ENCODE results near the gene MVD.
A peak's percentile ranks its signal among the peaks of the same experiment; 100 is the strongest.

The MVD gene

DNA sequence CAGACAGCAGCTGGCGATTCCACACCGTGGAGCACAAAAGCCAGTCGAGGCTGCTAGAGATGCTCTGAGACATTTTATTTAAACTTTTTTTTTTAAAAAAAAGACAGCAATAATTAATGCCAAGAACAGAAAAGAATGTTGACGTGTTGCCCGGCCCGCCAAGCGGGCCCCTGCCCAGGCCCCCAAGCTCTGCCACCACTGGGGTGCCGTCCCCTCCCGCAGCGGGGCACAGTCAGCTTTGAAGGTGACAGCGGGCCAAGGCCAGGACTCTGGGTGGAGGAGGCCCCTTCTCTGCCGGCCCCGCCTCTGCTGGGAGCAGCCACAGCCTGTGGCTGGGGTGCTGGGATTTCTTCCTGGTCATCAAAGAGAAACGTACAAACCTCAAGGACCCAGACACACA, 33.5 kb upstream of the MVD start:
- no peak for DNase-seq

DNA sequence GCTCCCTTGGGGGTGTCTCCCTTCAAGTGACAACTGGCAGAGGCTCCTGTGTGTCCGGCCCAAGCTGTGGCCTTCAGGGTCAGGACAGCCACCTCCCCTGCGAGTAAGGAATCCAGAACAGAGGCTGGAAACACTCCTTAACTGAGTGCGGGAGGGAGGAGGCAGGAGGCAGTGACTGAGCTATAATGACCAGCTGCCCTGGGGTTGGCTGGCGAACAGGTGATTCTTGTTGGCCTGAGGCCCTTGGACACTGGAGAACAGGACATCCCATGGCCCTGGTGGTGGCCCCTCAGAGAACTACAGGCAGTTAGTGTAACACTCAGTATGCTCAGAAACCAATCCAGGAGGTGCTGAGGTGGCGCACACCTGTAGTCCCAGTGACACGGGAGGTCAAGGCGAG, 32.9 kb upstream of the MVD start:
- no peak for DNase-seq

DNA sequence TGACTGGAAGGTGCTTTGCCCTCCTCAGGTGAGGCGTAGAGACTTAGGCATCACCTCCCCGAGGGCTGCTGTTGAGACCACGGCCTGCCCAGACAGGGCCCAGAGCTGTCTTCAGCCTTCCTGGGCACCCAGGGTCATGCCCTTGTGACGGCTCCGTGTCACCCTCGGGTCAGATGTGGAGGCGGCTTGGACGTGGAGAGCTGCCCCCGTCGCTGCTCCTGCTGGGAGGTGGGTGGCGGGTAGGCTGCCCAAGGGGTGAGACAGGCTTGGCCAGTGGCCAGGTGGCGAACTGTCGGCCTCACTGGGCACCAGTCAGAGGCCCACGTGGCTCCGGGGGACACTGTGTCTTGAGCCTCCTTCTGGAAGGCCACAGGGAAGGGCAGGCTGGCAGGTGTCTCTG, 32.3 kb upstream of the MVD start:
- no peak for DNase-seq

DNA sequence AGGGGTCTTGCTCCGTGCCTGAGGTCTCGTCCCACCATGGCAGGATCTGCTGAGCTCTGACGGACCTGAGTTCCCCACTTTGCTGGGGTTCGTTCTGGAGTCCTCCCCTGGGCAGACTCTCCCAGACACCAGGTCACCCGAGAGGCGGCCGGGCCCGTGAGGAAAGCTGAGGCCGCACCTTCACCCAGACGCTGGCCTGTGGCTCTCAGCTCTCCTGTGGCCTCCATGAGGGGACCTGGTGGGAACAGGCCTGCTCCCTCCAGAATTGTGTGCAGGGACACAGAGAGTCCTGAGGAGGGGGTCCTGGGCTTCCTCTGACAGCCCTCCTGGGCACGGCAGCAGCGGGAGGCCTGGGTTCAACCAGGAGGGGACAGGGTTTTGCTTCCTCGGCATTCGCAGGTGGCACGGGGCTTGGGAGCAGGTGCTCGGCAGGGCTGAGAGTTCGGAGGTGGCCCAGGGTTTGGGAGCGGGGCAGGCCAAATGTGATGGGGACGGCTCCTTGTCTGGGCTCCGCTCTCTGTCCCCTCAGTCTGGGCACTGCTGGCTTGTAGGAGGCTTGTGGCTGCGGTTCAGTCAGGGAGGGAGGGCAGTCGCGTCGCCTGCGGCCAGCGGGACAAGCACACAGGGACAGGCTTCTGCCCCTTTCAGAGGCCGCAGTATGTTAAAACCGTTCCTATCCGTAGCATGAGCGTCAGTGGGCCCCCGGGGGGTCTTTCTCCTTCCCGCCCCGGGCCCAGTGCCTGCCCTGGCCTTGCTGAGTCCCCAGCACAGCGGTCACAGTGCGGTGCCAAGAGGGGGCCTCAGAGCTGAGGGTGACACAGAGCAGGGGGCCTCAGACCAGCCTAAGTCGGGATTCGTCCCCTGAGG, 31.6 kb upstream of the MVD start:
- no peak for DNase-seq

DNA sequence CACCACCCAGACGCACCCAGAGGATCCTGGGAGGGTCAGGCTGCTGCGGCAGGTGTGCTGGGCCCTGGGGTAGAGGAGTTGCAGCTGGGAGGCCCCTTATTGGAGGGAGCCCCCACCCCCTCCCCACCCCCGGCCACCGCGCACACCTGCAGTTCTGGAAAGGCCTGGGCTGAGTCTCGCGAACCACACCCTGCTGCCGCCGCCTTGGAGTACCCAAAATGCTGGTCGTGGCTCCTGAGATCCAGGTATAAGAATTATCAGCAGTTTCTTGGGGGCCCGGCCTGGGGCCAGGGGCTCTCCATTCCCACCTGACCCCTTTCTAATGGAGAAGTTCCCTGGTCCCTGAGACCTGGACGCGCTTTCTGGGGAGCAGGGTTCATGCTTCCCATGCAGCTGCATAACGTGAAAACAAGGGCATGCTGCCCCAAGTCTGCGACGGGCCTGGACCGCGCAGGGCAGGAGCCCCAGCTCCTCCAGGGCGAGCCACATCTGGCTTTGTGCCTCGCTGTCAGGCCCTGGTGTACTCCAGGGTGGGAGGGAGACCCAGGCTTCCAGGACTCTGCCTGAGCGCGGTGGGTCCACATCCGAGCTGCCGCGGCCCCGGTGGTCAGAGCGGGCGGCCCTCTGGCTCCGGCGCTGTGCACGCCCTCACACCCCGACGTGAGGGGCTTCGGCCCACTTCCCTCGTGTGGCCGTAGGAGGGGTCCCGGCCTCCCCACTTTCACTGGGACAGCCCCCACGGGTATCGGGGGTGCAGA, 30.7 kb upstream of the MVD start:
- no peak for DNase-seq

DNA sequence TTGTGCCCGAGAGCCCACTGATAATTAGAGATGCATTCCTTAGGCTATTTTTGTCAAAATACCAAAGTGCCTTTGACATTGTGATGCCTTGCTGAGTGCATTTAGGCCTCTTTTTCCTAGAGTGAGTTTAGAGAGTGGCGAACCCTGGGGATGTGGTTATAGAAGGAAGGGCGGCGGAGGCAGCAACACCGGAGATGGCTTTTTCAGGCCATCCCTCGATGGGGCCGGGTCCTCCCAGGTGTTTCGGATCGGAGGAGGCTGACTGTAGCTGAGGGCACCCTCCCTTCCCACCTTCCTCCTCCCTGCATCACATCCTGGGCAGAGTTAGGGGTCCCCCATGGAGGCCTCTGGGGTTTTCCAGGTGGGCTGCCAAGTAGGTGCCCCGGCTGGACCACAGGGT, 30.0 kb upstream of the MVD start:
- DNase-seq = no peak

DNA sequence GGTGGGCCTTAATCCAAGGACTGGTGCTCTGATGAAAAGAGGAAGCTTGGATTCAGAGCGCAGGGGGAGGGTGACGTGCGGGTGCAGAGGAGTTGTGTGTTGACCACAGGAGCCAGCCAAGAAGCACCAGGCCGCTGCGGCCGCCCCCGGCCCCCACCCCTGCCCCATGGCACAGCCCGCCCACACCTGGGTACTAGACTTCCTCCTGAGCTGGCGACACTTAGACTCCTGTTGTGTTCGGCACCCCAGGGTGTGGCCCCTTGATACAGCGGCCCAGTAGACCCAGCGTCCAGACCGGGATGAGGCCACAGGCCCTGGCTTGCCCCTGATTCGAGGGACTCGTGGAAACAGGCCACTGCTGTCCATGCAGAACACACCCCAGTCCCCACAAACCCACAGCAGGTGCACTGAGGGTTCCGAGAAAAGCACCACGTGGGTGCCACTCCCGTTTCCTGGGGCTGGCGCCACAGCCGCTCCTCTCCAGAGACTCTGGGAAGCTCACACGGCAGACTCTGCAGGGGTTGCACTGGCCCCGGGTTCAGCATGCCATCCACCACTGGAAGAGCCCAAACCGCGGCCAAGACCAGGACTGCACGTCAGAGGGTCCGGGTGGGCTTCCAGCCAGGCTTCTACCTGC, 29.2 kb upstream of the MVD start:
- peak; percentile 6 for DNase-seq

DNA sequence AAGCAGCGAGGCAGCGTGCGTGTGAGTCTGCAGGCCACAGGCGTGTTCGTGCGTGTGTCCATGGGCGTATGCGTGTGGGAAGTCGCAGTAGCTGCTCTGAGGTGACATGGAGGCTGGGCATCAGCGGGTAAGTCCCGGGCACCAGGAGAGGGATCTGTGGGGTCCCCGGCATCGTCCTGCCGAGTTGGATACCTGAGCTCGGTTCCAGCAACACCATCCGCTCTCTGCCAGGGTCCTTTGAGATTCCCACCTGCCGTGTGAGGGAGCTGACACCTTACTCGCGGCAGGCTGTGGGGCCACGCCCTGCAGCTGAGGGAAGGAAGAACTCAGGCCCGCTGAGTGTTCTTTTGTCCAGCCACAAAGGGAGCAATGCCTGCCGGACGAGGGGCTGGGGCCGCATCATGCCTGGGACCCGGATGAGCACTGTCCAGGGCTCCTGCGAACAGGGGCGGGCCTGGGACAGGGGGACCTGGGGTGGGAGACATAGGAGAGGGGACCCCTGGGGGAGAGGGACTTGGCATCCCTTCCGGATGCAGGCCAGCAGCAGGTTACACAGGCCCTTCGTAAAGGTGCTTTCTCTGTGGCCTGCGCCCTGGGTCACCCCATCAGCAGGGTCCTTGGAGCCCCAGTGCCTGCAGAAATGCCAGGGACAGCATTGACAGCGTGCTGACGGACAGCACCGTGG, 28.4 kb upstream of the MVD start:
- no peak for DNase-seq

DNA sequence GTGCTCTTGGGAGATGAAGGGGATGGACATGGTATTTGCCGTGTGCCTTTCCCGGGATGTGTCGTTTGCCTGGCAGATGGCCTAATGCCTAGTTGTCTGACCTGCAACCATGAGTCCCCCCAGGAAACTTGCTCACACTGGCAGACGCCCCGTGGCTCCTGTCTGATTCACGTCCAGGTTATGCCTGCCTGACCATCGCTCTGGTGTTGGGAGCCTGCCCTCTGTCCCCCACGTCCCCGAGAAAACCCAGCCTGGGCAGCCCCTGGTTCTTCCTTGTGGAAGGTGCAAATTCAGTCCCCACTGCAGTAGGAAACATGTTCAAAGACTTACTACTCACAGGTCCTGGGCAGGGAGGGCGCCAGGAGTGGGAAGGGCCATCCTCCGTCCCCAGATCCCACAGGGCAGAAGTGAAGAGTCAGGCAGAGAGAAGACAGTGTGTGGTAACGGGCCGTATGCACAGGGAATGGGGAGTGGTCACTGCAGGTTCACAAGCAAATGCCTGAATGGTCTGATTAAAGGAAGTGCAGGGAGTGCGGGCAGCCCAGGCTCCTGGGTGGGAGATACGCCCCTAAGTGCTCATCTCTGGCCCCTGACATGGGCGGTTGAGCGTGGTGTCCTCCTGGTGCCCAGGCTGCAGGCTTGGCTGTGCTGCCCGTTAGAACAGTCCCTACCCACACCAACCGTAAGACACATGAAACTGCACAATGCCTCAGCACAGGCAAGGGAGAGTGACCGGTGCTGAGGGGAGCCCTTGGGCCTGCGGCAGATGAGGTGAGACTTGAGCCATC, 27.6 kb upstream of the MVD start:
- no peak for DNase-seq

DNA sequence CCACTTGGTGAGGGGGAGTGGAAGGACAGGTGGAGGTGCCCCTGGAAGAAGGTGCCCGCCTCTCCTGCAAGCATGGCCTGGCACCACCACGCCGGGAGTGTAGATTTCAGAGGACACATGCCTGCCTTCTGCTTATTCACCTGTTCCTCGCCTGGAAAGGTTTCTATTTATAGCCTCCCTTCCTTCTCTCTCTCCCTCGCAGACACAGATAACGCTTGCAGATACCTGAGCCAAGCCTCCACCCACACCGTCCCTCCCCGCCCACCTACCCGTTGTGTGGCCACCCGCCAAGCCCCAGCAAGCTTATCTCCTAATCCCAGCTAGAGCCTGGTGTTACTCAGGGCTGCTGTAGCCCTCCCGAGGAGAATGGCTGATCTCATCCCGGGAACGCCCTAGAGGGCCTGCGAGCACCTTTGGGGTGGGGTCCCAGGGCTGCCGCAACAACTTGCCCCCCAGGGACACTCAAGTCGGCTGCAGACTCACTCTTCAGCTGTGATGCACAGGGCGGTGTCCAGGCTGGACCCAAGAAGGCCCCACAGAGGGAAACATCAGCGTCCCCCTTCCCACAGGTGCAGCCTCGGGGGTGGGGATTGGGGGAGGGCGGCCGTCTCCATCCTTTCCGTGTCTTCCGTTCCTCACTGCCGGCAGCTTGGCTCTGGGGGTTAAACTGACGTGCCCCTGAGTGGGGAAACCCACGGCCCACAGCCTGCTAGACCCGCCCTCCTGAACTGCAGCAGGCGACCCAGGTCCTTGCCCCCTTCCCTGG, 25.3 kb upstream of the MVD start:
- DNase-seq = no peak

DNA sequence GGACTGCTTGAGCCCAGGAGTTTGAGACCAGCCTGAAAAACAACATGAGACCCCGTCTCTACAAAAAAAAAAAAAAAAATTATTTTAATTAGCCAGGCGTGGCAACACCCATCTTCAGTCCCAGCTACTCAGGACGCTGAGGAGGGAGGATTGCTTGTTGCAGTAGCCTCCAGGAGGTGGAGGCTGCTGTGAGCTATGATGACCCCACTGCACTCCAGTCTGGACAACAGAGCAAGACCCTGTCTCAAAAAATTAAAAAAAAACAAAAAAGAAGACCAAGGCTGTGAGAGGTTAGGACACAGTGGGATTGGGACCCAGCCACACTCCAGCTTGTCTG, 24.8 kb upstream of the MVD start:
- DNase-seq = no peak

DNA sequence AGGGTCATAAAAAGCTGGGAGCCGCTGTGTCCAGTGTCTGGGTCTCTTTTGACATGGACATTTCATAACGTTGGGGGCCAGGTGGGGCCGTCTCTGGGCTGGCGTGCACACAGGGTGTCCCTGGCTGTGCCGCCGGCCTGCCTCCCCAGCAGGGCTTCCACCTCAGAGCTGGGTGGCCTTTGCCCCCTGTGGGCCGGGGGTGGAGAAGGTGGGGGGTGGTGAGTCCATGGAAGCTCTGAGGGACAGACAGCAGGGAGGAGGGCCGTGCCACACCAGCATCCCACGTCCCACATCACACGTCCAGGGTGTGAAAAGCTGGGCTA, 24.3 kb upstream of the MVD start:
- DNase-seq = no peak

DNA sequence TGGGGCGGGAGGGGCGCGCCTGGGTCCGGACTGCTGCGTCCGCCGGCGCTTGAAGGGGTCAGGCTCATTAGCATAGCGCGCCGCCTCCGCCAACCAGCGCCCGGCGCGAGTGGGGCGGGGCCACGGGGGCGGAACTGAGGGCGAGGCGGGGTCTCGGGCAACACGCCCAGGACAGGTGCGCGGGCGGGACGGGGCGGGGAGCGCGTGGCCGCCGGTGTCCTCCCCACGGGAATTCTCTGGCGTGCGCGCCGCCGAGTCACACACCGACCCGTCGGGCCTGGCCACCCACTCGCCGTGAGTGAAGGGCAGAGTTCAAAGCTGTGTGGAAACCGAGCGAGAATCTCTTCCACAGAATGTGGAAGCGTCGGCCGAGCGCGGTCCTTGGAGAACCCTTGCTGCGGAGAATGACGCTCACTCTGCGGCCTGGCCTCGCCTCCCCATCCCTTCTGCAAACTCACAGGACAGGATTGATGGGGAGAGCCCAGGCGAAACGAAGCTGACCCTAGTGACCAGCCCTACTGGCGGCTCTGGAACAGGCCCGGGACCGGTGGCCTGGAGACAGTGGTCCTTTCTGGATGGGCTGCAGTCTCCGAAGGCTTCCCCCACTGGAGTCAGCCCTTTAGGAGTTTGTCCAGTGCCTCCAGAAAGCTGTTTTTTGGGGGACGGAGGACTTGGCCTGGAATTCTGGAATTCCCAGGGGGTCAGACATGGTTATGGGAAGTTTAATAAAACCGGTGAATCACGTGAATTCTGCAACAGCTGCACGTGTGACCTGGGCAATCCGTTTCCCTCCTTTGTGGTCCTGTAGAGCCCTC, 23.8 kb upstream of the MVD start, which contains the start of gene SNAI3:
Gene SNAI3 (minus strand): TSS at position 69 of the 815 bp plus-strand sequence. CDS start 101 bp downstream, outside the sequence.
- DNase-seq = no peak

DNA sequence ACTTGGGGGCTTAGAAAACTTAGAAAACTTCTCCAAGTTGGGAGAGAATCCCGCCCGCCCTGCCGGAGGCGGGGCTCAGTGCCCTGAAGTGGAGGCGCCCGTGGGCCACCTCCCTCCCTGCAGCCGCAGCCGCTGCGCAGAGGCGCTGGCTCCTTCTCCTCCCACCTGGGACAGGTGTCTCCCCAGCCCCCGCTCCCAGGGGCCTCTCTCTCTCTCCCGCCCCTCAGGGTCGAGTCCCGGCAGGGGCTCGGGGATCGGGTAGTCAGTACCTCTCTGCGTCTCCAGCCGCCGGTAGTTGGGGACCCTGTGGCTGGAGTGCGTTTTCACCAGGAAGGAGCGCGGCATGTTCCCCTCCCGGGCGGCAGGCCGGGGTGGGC, 23.2 kb upstream of the MVD start:
- DNase-seq = no peak

DNA sequence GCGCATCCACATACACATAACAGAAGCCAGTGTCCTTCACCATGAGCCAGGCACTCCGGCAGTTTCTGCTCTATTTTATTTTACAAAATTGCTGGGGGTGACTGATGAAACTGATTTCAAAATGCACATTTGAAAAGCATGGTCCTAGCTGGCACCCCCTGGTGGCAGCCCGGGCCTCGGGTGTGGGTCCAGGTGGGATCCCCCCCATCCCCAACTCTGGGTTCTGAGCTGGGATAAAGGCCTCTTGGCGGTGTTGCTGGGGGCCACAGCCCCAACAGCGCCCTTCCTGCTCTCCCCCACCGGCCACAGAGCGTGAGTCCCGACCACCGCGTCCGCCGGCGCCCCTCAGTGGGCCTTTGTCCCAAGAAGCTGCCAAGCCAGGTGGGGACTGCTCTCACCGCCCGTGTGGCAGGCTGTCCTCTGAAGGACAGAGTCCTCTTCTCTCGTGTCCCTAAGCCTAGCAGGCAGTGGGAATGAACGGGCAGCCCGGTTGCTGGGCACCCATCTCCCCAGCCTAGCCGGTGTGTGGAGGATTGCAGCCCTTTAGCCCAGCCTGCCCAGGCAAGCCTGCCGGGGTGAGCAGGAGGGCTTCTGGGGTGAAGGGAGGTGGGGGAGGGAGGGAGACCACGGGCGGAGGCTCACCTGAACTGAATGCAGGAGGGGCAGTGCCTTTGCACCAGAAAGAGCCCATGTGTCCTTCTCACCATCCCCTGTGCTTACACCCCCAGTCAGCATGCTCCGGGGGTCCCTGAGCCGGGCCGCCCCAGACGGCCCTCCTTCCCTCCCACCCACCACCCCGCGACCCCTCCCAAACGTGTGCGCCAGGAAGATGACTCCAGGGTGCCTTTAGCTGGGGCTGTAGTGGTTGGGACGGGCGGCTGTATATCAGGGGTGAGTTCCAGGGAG, 22.5 kb upstream of the MVD start:
- no peak for DNase-seq

DNA sequence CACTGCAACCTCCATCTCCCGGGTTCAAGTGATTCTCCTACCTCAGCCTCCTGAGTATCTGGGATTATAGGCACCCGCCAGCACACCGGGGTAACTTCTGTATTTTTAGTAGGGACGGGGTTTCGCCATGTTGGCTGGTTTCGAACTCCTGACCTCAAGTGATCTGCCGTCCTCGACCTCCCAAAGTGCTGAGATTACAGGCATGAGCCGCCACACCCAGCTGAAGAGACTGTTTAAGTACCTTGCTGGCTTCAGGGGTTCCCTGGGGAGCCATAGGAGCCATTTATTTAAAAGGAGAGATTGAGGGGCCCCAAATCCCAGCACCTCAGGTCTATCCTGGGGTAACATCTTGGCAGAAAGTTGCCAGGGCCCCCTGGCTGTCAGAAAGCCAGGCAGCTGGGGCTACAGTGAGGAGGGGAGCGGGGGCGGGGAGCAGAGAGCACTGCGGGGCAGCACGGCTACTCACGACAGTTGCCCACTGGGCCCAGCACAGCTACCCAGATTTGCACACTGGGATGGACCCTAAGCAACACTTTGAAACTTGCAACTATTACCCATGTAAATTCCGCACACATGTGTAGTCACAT, 21.8 kb upstream of the MVD start:
- DNase-seq = no peak

DNA sequence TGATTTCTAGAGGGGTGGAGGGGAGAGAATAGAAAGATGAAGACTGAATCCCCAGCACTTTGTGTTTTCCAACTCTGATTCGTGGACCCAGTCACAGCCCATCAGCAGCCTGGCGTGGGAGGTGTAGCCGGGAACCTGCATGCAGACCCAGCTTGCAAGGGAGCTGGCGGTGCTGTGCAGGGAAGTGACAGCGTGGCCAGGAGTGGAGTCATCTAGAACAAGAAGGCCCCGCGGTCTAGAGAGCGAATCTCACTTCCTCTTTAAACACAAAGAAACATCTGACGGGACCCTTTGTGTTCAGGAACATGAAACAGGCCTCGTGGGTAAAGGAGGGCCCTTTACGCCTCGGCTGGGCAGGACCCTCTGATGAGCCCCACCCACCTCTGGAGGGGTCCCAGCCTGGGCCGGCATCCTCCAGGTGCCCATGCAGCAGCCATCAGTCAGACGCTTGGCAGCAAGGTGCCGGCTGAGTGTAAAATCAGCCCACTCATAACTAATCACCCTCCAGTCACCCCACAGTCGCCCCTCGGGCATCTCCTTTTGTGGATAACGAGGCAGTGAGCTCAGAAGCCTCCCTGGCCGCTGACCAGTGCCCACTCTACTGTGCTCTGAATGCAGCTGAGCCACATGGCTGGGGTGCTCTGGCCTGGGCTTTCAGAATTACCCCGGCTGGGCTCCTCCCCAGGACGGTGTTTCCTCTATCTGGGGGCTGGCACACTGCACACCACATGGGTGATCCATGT, 19.0 kb upstream of the MVD start:
- DNase-seq = peak; percentile 42

DNA sequence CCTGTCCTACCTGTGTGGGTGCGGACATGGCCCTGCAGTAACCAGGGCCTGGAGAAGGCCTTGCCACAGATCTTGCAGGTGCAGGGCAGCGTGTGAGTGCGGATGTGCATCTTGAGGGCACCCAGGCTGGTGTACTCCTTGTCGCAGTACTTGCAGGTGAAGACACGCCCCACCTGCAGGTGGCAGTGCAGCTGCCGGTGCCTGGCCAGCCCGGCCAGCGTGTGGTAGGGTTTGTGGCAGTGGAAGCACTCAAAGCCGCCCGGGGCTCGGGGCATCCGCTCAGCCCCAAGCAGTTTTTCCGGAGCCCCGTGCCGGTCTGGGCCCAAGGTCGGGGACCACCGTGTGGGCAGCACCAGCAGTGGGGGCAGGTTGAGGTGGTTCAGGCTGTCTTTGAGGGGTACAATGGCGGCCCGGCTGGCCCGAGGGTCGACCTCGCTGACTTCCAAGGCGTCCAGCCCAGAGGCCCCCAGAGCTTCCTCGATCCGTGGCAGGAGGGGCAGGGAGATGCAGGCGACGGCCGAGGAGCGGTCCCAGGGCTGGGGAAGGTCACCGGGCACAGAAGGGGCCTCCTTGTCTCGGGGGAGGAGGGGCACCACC, 18.3 kb upstream of the MVD start:
- DNase-seq = no peak
